HepG2 (cell line): Measurements from ENCODE around the gene POP5. TPM values are rescaled to one million over a fixed set of nuclear protein-coding genes. Genes with fewer than 3 reads are reported as not detected.

ENCODE experiments used
- ATAC-seq: fragments of 200-7000 bp; cut with Tn5 transposase; 3 replicates; pipeline ENCODE4 v1.9.1; 2020; ENCODE audit warnings: mild to moderate bottlenecking, moderate library complexity
- BruUV-seq: library from RNA; stranded (reverse); fragments of 400-500 nt; replicated peaks from 2 replicates; lab custom pipeline; 2021; lab: Mats Ljungman, UMichigan
- CTCF ChIA-PET: fragments of 300-600 bp; formaldehyde crosslinking; extraction: SDS; loops from one replicate; lab custom pipeline; 2021; ENCODE audit warnings: low total read pairs, inconsistent platforms, low intra/inter-chr PET ratio; lab: Yijun Ruan, JAX
- POLR2A ChIA-PET: fragments of 350-600 bp; sonication (Branson Sonifier 250); formaldehyde crosslinking; loops from one replicate; lab custom pipeline; 2020; ENCODE audit warnings: antibody characterized with exemption, inconsistent platforms; lab: Yijun Ruan, JAX
- DNase-seq: peaks from one replicate; pipeline ENCODE4 v3.0.0-alpha.2; 2015; ENCODE audit warnings: low spot score
- FAIRE-seq: peaks from 3 replicates; lab custom pipeline; 2011; peaks lifted over from hg19 to GRCh38; lab: Jason Lieb, UNC
- H2AFZ ChIP-seq: one replicate; pipeline ENCODE4 v1.6.1; 2011; ENCODE audit warnings: low read length, inconsistent platforms
- H3K27ac ChIP-seq: fragments of 300-600 bp; 3 replicates; pipeline ENCODE4 v1.8.0; 2011; ENCODE audit warnings: mixed run types, mild to moderate bottlenecking, mixed read lengths, low read length, inconsistent platforms; ENCODE audit not compliant: insufficient read depth; ENCODE audit errors: extremely low read length
- H3K27me3 ChIP-seq, 2 experiments: fragments of 200-600 bp in 1 of 2; 2 replicates in 1 of 2; 3 replicates in 1 of 2; pipeline versions ENCODE4 v1.6.0 to v1.8.0; 2011; ENCODE audit warnings: low read length in 2 of 2, mild to moderate bottlenecking in 2 of 2, moderate library complexity in 2 of 2, inconsistent platforms in 1 of 2; ENCODE audit not compliant: insufficient read depth in 2 of 2, control insufficient read depth in 1 of 2
- H3K36me3 ChIP-seq, 2 experiments: fragments of 200-600 bp in 1 of 2; replicated peaks in 1 of 2; 2 replicates in 1 of 2; 3 replicates in 1 of 2; pipeline versions ENCODE4 v1.5.1 to v1.8.0; 2011; ENCODE audit warnings: low read length in 2 of 2, inconsistent platforms in 1 of 2; ENCODE audit not compliant: insufficient read depth in 2 of 2, control insufficient read depth in 1 of 2
- H3K4me1 ChIP-seq: 2 replicates; pipeline ENCODE4 v1.5.1; 2012; ENCODE audit warnings: low read length, inconsistent platforms; ENCODE audit not compliant: insufficient read depth
- H3K4me2 ChIP-seq: 2 replicates; pipeline ENCODE4 v1.6.0; 2011; ENCODE audit warnings: low read depth, low read length, inconsistent platforms
- H3K4me3 ChIP-seq, 3 experiments: fragments of 200-600 bp in 1 of 3; sonication (generic), shearing (Covaris generic) in 1 of 3; replicated peaks in 1 of 3; 2 replicates each; pipeline ENCODE4 v1.5.1; 2011 to 2016; ENCODE audit warnings: low read length in 3 of 3, inconsistent platforms in 2 of 3, low read depth in 2 of 3, mild to moderate bottlenecking in 2 of 3, control low read depth in 1 of 3, mixed read lengths in 1 of 3; ENCODE audit not compliant: insufficient read depth in 1 of 3
- H3K79me2 ChIP-seq: one replicate; pipeline ENCODE4 v1.6.1; 2011; ENCODE audit warnings: low read length, inconsistent platforms; ENCODE audit not compliant: insufficient read depth
- H3K9ac ChIP-seq: 2 replicates; pipeline ENCODE4 v1.6.0; 2011; ENCODE audit warnings: mild to moderate bottlenecking, low read depth, low read length, inconsistent platforms; ENCODE audit not compliant: insufficient read depth
- H3K9me3 ChIP-seq: 2 replicates; pipeline ENCODE4 v1.5.1; 2012; ENCODE audit warnings: mild to moderate bottlenecking, low read length
- H4K20me1 ChIP-seq: 2 replicates; pipeline ENCODE4 v1.6.0; 2011; ENCODE audit warnings: inconsistent platforms, mild to moderate bottlenecking, low read length, moderate library complexity; ENCODE audit not compliant: insufficient read depth
- AGO1 ChIP-seq: fragments of 200-400 bp; formaldehyde crosslinking; IDR thresholded peaks from 2 replicates; pipeline ENCODE4 v1.6.1; 2017; ENCODE audit warnings: mild to moderate bottlenecking, low read depth, low read length, moderate library complexity; ENCODE audit not compliant: poor library complexity, severe bottlenecking
- DPF2 ChIP-seq: sonication (generic); formaldehyde crosslinking; IDR thresholded peaks from 2 replicates; pipeline ENCODE4 v1.4.0; 2020; ENCODE audit warnings: mild to moderate bottlenecking, low read depth, missing genetic modification reagents, borderline replicate concordance
- EEA1 ChIP-seq: sonication (generic); formaldehyde crosslinking; IDR thresholded peaks from 2 replicates; pipeline ENCODE4 v1.5.1; 2020; ENCODE audit warnings: mild to moderate bottlenecking, missing genetic modification reagents, borderline replicate concordance
- KAT2B ChIP-seq: fragments of 150-350 bp; IDR thresholded peaks from 2 replicates; pipeline ENCODE4 v1.6.1; 2014; ENCODE audit warnings: low read depth, low read length, borderline replicate concordance
- POLR2AphosphoS2 ChIP-seq: IDR thresholded peaks from 2 replicates; pipeline ENCODE4 v1.6.1; 2011; ENCODE audit warnings: low read depth, low read length, improper control_type of control experiment
- SETDB1 ChIP-seq: sonication (generic); formaldehyde crosslinking; IDR thresholded peaks from 2 replicates; pipeline ENCODE4 v1.5.1; 2020; ENCODE audit warnings: missing genetic modification reagents, mild to moderate bottlenecking, borderline replicate concordance
- TP53 ChIP-seq: sonication (generic); formaldehyde crosslinking; conservative IDR thresholded peaks from 2 replicates; pipeline ENCODE4 v1.4.0; 2020; ENCODE audit warnings: missing genetic modification reagents
- ZMAT3 ChIP-seq: sonication (generic); formaldehyde crosslinking; conservative IDR thresholded peaks from 2 replicates; pipeline ENCODE4 v1.7.0; 2021; ENCODE audit warnings: missing genetic modification reagents
- ZNF225 ChIP-seq: sonication (generic); formaldehyde crosslinking; IDR thresholded peaks from 2 replicates; pipeline ENCODE4 v1.4.0; 2020; ENCODE audit warnings: mild to moderate bottlenecking, missing genetic modification reagents
- ZNF496 ChIP-seq: sonication (generic); formaldehyde crosslinking; IDR thresholded peaks from 2 replicates; pipeline ENCODE4 v1.8.1; 2023; ENCODE audit warnings: mild to moderate bottlenecking, moderate library complexity, missing genetic modification reagents; ENCODE audit not compliant: insufficient replicate concordance
- ZNF770 ChIP-seq: sonication (generic); formaldehyde crosslinking; IDR thresholded peaks from 2 replicates; pipeline ENCODE4 v1.5.0; 2020; ENCODE audit warnings: mild to moderate bottlenecking, missing genetic modification reagents
- ZNF792 ChIP-seq: IDR thresholded peaks from 2 replicates; pipeline ENCODE4 v1.6.1; 2016
- WGBS: methylation state at CpG from one replicate; pipeline ENCODE4 v1.1.6; 2017; ENCODE audit warnings: low lambda C conversion rate; 5-methylcytosine and 5-hydroxymethylcytosine counted together
- in situ Hi-C: cut with HindIII; loops from 2 replicates; pipeline ENCODE4 v1.10.0; 2017; ENCODE audit warnings: low pct_unique_long_range_greater_than_20kb; ENCODE audit not compliant: extremely low pct_ligation_motif_present
- intact Hi-C: fragments of 100-400 bp; cut with micrococcal nuclease; formaldehyde crosslinking; loops from one replicate; pipeline ENCODE4 v1.10.0; 2022; ENCODE audit not compliant: unreplicated experiment
- polyA plus RNA-seq, 8 experiments: library from polyadenylated mRNA; depleted of rRNA in 3 of 8; stranded (reverse) in 7 of 8; unstranded in 1 of 8; fragments of >200 nt; fragmentation: Illumina TruSeq in 4 of 8; extraction: Trizol in 4 of 8; gene quantifications; 2 replicates each; pipeline versions ENCODE4 v1.2.1 to v1.2.3, GENCODE V29; 2011 to 2016; ENCODE audit warnings: low read depth in 4 of 8, missing spikeins in 1 of 8, mixed read lengths in 1 of 8; ENCODE audit not compliant: insufficient read depth in 1 of 8
- total RNA-seq, 5 experiments: library from RNA; depleted of rRNA; stranded (reverse); fragments of >200 nt; fragmentation: Illumina TruSeq; extraction: Trizol; gene quantifications; 2 replicates each; pipeline ENCODE4 v1.2.3, GENCODE V29; 2016; ENCODE audit warnings: low read depth in 1 of 5
- TF ChIP-seq, protein P1 (sequence below): sonication (generic); formaldehyde crosslinking; IDR thresholded peaks from 2 replicates; pipeline ENCODE4 v1.5.0; 2020; ENCODE audit warnings: mild to moderate bottlenecking, missing genetic modification reagents, borderline replicate concordance
- TF ChIP-seq, protein P2 (sequence below): sonication (generic); formaldehyde crosslinking; IDR thresholded peaks from 2 replicates; pipeline ENCODE4 v1.4.0; 2020; ENCODE audit warnings: missing genetic modification reagents

Gene POP5
- total and polyA plus RNA-seq, 2 of the 13 experiments (the other 11 are each of a cell fraction or from before 2014, with no cell fraction given): 45.6 to 61.3 TPM

DNA sequence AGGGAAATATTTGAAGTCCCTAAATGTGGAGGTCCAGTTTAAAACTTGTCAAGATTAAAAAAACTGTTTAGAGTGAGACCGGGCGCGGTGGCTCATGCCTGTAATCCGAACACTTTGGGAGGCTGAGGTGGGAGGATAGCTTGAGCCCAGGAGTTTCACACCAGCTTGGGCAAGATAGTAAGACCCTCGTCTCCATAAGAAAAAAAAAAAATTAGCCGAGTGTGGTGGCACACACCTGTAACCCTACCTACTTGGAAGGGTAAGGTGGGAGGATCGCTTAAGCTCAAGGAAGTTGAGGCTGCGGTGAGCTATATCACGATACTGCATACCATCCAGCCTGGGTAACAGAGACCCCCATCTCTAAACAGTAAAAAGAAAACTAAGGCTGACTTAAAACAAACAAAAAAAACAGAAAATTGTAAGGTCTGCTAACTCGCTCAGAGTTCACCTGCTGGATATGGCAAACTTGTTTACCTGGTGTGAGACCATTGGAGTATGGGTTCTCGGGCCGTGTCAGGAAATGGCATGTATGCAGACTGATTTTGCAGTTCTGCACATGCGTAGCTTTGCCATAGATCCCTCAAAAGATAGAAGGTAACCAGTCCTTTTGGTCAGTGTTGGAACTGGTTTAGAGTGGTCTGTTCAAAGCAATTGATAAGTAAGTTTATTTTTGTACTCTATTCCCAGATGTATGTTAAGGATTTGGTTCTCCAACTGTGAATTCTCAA, 45.0 kb downstream of the POP5 start:
- Histone ChIP-seq H3K9ac (peak overlapping the region; percentile 93; the same call in 1 of the 2 replicates), H3K27me3 (no peaks in the 10 kb centered on the region), H3K4me1 (peaks cover 49% of the 10 kb centered on the region), H4K20me1 (peaks cover 56% of the 10 kb centered on the region), H3K27ac (peak overlapping the region; percentile 80), H3K79me2 (peaks cover 67% of the 10 kb centered on the region), H3K9me3 (no peaks in the 10 kb centered on the region), H3K4me3 (peak overlapping the region; percentile 72 to 95 (median 88)), H3K4me2 (peak overlapping the region; percentile 87), H2AFZ (no peak overlapping the region), H3K36me3 (peaks cover 2 to 11% of the 10 kb centered on the region in 2 experiments; a peak in 4 of 5 replicates)
- FAIRE-seq: no peak
- no TSS peak for BruUV-seq
- POLR2A ChIA-PET: interaction anchor here (1.0 to 3.0 kb wide), 4 partner anchors 7 to 45 kb away, joined by 4 to 14 read pairs (median 7); partner anchors contain the start of genes DYNLL1 and POP5
- DNase-seq: peak; percentile 60
- ATAC-seq: peak; percentile 55
- intact Hi-C loops (loop anchor here (5.0 kb wide), 1 partner anchor 39 kb away; the partner anchor contains the start of gene DYNLL1), in situ Hi-C loops (no loop called here)
- WGBS: 12% methylated on average over 13 of the region's 13 CpGs
- CTCF ChIA-PET: no interaction called here
- TF ChIP-seq ZMAT3 (CRISPR knock-in tag) (no peak), EEA1 (CRISPR knock-in tag) (no peak), ZNF225 (CRISPR knock-in tag) (no peak), ZNF770 (CRISPR knock-in tag) (peak; percentile 74; the same call in 1 of the 2 replicates), TP53 (CRISPR knock-in tag) (no peak), ZNF792 (CRISPR knock-in tag) (no peak), POLR2AphosphoS2 (no peak), SETDB1 (CRISPR knock-in tag) (no peak), KAT2B (no peak), ZNF496 (CRISPR knock-in tag) (no peak), DPF2 (CRISPR knock-in tag) (no peak), AGO1 (no peak)
- TF ChIP-seq, protein P1, sequence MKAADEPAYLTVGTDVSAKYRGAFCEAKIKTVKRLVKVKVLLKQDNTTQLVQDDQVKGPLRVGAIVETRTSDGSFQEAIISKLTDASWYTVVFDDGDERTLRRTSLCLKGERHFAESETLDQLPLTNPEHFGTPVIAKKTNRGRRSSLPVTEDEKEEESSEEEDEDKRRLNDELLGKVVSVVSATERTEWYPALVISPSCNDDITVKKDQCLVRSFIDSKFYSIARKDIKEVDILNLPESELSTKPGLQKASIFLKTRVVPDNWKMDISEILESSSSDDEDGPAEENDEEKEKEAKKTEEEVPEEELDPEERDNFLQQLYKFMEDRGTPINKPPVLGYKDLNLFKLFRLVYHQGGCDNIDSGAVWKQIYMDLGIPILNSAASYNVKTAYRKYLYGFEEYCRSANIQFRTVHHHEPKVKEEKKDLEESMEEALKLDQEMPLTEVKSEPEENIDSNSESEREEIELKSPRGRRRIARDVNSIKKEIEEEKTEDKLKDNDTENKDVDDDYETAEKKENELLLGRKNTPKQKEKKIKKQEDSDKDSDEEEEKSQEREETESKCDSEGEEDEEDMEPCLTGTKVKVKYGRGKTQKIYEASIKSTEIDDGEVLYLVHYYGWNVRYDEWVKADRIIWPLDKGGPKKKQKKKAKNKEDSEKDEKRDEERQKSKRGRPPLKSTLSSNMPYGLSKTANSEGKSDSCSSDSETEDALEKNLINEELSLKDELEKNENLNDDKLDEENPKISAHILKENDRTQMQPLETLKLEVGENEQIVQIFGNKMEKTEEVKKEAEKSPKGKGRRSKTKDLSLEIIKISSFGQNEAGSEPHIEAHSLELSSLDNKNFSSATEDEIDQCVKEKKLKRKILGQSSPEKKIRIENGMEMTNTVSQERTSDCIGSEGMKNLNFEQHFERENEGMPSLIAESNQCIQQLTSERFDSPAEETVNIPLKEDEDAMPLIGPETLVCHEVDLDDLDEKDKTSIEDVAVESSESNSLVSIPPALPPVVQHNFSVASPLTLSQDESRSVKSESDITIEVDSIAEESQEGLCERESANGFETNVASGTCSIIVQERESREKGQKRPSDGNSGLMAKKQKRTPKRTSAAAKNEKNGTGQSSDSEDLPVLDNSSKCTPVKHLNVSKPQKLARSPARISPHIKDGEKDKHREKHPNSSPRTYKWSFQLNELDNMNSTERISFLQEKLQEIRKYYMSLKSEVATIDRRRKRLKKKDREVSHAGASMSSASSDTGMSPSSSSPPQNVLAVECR (CRISPR knock-in tag): peak; percentile 51; the same call in 1 of the 2 replicates
- TF ChIP-seq, protein P2, sequence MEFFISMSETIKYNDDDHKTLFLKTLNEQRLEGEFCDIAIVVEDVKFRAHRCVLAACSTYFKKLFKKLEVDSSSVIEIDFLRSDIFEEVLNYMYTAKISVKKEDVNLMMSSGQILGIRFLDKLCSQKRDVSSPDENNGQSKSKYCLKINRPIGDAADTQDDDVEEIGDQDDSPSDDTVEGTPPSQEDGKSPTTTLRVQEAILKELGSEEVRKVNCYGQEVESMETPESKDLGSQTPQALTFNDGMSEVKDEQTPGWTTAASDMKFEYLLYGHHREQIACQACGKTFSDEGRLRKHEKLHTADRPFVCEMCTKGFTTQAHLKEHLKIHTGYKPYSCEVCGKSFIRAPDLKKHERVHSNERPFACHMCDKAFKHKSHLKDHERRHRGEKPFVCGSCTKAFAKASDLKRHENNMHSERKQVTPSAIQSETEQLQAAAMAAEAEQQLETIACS (CRISPR knock-in tag): no peak
